Peyer's patch (tissue), 4 donors: ENCODE data around the gene ANKFN1.

Source experiments
- POLR2A ChIP-seq, 2 donors: fragments of 450-650 bp; IDR thresholded peaks; one replicate each; pipeline ENCODE4 v1.5.1; 2017; ENCODE audit warnings: antibody characterized with exemption in 2 of 2, mild to moderate bottlenecking in 2 of 2, moderate library complexity in 2 of 2
- TF ChIP-seq, protein P1 (sequence below), 6 experiments: fragments of 450-650 bp in 4 of 6; fragments of 200-600 bp in 2 of 6; sonication (generic) in 1 of 6; IDR thresholded peaks; one replicate each; pipeline ENCODE4 v1.5.1; 2017 to 2019; ENCODE audit warnings: antibody characterized with exemption in 6 of 6, mild to moderate bottlenecking in 3 of 6, moderate library complexity in 1 of 6

DNA sequence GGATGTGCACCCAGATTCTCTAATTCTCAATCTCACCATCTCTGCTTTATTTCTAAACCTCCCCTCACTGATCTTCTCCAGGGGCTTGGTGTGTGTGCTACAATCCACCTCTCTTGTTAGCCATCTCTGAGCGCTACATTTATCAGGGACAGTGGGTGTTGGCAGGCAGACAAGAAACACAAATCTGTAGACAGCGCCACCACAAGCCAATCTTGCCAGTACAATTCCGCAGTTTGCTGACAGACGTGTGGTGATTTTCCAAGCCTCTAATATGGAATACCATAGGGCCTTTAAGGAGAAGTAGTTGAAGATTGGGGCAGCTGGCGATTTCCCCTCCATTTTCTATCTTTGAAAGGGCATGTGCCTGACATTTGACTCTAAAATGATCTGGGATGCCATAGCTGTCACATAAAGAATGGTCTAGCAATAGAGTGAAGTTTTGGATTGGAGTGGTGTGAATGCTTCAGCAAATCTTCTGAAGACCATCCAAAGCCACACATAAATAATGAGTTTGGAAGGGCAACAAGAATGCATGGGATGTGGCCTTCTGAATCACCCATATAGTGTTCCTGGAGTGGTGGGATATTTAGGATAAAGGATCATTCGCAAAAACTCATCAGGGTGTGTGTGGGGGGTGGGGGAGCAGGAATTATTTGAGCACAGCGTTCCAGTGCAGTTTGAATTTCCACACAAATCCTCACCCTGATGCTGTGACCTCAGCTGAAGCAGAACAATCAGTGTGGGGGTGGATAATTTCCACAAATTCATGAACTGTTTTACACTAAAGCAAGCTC lies 12.0 kb upstream of the ANKFN1 start:
- TF ChIP-seq, protein P1, sequence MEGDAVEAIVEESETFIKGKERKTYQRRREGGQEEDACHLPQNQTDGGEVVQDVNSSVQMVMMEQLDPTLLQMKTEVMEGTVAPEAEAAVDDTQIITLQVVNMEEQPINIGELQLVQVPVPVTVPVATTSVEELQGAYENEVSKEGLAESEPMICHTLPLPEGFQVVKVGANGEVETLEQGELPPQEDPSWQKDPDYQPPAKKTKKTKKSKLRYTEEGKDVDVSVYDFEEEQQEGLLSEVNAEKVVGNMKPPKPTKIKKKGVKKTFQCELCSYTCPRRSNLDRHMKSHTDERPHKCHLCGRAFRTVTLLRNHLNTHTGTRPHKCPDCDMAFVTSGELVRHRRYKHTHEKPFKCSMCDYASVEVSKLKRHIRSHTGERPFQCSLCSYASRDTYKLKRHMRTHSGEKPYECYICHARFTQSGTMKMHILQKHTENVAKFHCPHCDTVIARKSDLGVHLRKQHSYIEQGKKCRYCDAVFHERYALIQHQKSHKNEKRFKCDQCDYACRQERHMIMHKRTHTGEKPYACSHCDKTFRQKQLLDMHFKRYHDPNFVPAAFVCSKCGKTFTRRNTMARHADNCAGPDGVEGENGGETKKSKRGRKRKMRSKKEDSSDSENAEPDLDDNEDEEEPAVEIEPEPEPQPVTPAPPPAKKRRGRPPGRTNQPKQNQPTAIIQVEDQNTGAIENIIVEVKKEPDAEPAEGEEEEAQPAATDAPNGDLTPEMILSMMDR (IDR thresholded peaks at IDR 0.05) = no peak
- no peak for TF ChIP-seq POLR2A (IDR thresholded peaks at IDR 0.05)
